Measurements from ENCODE around the gene CAPN5. TPM values are rescaled to one million over a fixed set of nuclear protein-coding genes. Genes with fewer than 3 reads are reported as not detected.
"Not testable (repeated sequence)": the region's sequence is repeated elsewhere in the genome, so short reads cannot be mapped to it uniquely, and the experiment has no call there.

Gene CAPN5
- total and polyA plus RNA-seq, 4 donors = 10.7 to 43.1 (median 28.2) TPM

DNA sequence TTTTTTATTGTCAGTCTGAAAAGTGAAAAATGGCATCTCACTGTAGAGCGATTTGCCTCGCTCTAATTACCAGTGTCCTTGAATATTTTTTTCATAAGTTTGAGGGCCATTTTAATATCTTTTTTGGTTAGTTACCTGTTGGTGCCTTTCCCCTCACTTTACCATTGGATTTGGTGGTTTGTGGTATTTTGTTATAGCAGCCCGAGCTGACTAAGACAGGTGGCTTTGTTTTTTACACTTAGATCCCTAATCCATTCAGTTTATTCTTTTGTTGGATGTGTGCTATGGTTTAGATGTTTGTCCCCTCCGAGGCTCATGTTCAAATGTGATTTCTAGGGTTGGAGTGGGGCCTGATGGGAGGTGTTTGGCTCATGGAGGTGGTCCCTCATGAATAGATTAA is 6.5 kb upstream of the CAPN5 start:
- H3K27me3 ChIP-seq (ENCODE audit: control insufficient read depth, insufficient read depth, low read length) = no peaks in the 10 kb centered on the region
- DNase-seq (ENCODE audit: low read depth in 4 of 6, low spot score in 6 of 6) = no peak
- H3K27ac ChIP-seq (ENCODE audit: low read depth, low read length) = no peak overlapping the region
- H3K9me3 ChIP-seq (ENCODE audit: control insufficient read depth, insufficient read depth, low read length) = peaks cover 2% of the 10 kb centered on the region
- no peaks in the 10 kb centered on the region for H3K36me3 ChIP-seq (ENCODE audit: control insufficient read depth, insufficient read depth, low read length)
- WGBS (ENCODE audit: insufficient coverage) = 83% methylated on average over 1 of the region's 4 CpGs
- H3K4me3 ChIP-seq (ENCODE audit: low read depth, low read length) = no peak overlapping the region
- H3K4me1 ChIP-seq (ENCODE audit: control insufficient read depth, insufficient read depth, low read length) = peaks cover 5% of the 10 kb centered on the region

DNA sequence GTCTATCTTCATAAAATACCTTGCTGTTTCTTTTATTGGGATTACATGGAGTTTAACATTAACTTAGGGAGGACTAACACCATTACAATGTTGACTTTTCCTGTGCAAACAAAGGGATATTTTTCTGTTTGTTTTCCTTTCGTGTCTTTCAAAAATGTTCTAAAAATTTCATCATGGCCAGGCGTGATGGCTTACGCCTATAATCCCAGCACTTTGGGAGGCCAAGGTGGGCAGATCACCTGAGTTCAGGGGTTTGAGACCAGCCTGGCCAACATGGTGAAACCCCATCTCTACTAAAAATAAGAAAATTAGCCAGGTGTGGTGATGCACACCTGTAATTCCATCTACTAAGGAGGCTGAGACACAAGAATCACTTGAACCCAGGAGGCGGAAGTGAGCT is 5.5 kb upstream of the CAPN5 start:
- 85% methylated on average over 3 of the region's 4 CpGs for WGBS (ENCODE audit: insufficient coverage)
- H3K4me3 ChIP-seq (ENCODE audit: low read depth, low read length); H3K9me3 ChIP-seq (ENCODE audit: control insufficient read depth, insufficient read depth, low read length); H3K27ac ChIP-seq (ENCODE audit: low read depth, low read length); DNase-seq (ENCODE audit: low read depth in 4 of 6, low spot score in 6 of 6); H3K36me3 ChIP-seq (ENCODE audit: control insufficient read depth, insufficient read depth, low read length); H3K4me1 ChIP-seq (ENCODE audit: control insufficient read depth, insufficient read depth, low read length); H3K27me3 ChIP-seq (ENCODE audit: control insufficient read depth, insufficient read depth, low read length): not testable (repeated sequence)

- H3K27ac ChIP-seq (ENCODE audit: low read depth, low read length) = no peak overlapping the region
- H3K36me3 ChIP-seq (ENCODE audit: control insufficient read depth, insufficient read depth, low read length) = no peaks in the 10 kb centered on the region
- H3K4me1 ChIP-seq (ENCODE audit: control insufficient read depth, insufficient read depth, low read length) = peaks cover 18% of the 10 kb centered on the region
- no peaks in the 10 kb centered on the region for H3K27me3 ChIP-seq (ENCODE audit: control insufficient read depth, insufficient read depth, low read length)
- no peak overlapping the region for H3K4me3 ChIP-seq (ENCODE audit: low read depth, low read length)
- H3K9me3 ChIP-seq (ENCODE audit: control insufficient read depth, insufficient read depth, low read length) = no peaks in the 10 kb centered on the region
- no peak for DNase-seq (ENCODE audit: low read depth in 4 of 6, low spot score in 6 of 6)
These were observed 3.8 kb upstream of the CAPN5 start for GRCh38 chr11:77062924-77063323.

- Histone ChIP-seq H3K27me3 (ENCODE audit: control insufficient read depth, insufficient read depth, low read length) (no peaks in the 10 kb centered on the region), H3K4me1 (ENCODE audit: control insufficient read depth, insufficient read depth, low read length) (peaks cover 23% of the 10 kb centered on the region), H3K4me3 (ENCODE audit: low read depth, low read length) (no peak overlapping the region), H3K9me3 (ENCODE audit: control insufficient read depth, insufficient read depth, low read length) (no peaks in the 10 kb centered on the region), H3K27ac (ENCODE audit: low read depth, low read length) (no peak overlapping the region), H3K36me3 (ENCODE audit: control insufficient read depth, insufficient read depth, low read length) (no peaks in the 10 kb centered on the region)
- DNase-seq (ENCODE audit: low read depth in 4 of 6, low spot score in 6 of 6) = no peak
- WGBS (ENCODE audit: insufficient coverage) = 100% methylated on average over 1 of the region's 1 CpG
These were observed 3.4 kb upstream of the CAPN5 start for GRCh38 chr11:77063407-77063806.

DNA sequence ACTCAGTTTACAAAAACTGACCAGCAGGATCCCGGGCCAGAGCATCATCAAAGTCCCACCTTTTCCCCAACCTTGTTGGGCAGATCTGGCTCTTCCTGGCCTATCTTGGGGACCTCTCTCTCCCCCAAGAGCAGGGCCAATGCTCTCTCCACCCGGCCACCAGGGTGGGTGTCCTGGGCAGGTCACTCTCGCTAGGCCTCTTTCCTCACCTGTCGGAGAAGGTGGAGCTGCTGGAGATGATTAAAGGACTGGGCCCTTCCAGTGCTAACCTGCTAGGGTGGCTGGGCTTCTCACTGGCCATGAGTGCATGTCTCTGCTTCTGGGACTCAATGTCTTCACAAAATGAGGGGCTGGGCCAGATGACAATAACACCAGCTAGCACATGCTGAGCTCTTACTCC is 2.9 kb upstream of the CAPN5 start:
- Histone ChIP-seq H3K36me3 (ENCODE audit: control insufficient read depth, insufficient read depth, low read length) (no peaks in the 10 kb centered on the region), H3K27ac (ENCODE audit: low read depth, low read length) (no peak overlapping the region), H3K4me3 (ENCODE audit: low read depth, low read length) (no peak overlapping the region), H3K27me3 (ENCODE audit: control insufficient read depth, insufficient read depth, low read length) (no peaks in the 10 kb centered on the region), H3K4me1 (ENCODE audit: control insufficient read depth, insufficient read depth, low read length) (peaks cover 27% of the 10 kb centered on the region), H3K9me3 (ENCODE audit: control insufficient read depth, insufficient read depth, low read length) (no peaks in the 10 kb centered on the region)
- no peak for DNase-seq (ENCODE audit: low read depth in 4 of 6, low spot score in 6 of 6)
- 92% methylated on average over 4 of the region's 4 CpGs for WGBS (ENCODE audit: insufficient coverage)

- H3K9me3 ChIP-seq (ENCODE audit: control insufficient read depth, insufficient read depth, low read length) = no peaks in the 10 kb centered on the region
- 93% methylated on average over 4 of the region's 4 CpGs for WGBS (ENCODE audit: insufficient coverage)
- no peaks in the 10 kb centered on the region for H3K36me3 ChIP-seq (ENCODE audit: control insufficient read depth, insufficient read depth, low read length)
- H3K27me3 ChIP-seq (ENCODE audit: control insufficient read depth, insufficient read depth, low read length) = no peaks in the 10 kb centered on the region
- H3K4me3 ChIP-seq (ENCODE audit: low read depth, low read length) = no peak overlapping the region
- no peak for DNase-seq (ENCODE audit: low read depth in 4 of 6, low spot score in 6 of 6)
- H3K4me1 ChIP-seq (ENCODE audit: control insufficient read depth, insufficient read depth, low read length) = peaks cover 36% of the 10 kb centered on the region
- H3K27ac ChIP-seq (ENCODE audit: low read depth, low read length) = no peak overlapping the region
These were observed 2.0 kb upstream of the CAPN5 start for GRCh38 chr11:77064648-77065217.

- Histone ChIP-seq H3K36me3 (ENCODE audit: control insufficient read depth, insufficient read depth, low read length) (peaks cover under 1% of the 10 kb centered on the region), H3K27me3 (ENCODE audit: control insufficient read depth, insufficient read depth, low read length) (no peaks in the 10 kb centered on the region), H3K4me1 (ENCODE audit: control insufficient read depth, insufficient read depth, low read length) (peaks cover 47% of the 10 kb centered on the region), H3K4me3 (ENCODE audit: low read depth, low read length) (peak overlapping the region; percentile 54), H3K27ac (ENCODE audit: low read depth, low read length) (peak overlapping the region; percentile 85), H3K9me3 (ENCODE audit: control insufficient read depth, insufficient read depth, low read length) (no peaks in the 10 kb centered on the region)
- 11% methylated on average over 10 of the region's 14 CpGs for WGBS (ENCODE audit: insufficient coverage)
- DNase-seq (ENCODE audit: low read depth in 4 of 6, low spot score in 6 of 6) = peak in 4 of 6 donors; percentile 25 to 72 (median 42)
These were observed 918 bp upstream of the CAPN5 start for GRCh38 chr11:77065878-77066228.

GRCh38 chr11:77067861-77068443 is 1.2 kb downstream of the CAPN5 start:
- H3K4me3 ChIP-seq (ENCODE audit: low read depth, low read length) = peak overlapping the region; percentile 76
- no peak for DNase-seq (ENCODE audit: low read depth in 4 of 6, low spot score in 6 of 6)
- H3K4me1 ChIP-seq (ENCODE audit: control insufficient read depth, insufficient read depth, low read length) = peaks cover 68% of the 10 kb centered on the region
- H3K36me3 ChIP-seq (ENCODE audit: control insufficient read depth, insufficient read depth, low read length) = peaks cover 12% of the 10 kb centered on the region
- 92% methylated on average over 5 of the region's 8 CpGs for WGBS (ENCODE audit: insufficient coverage)
- H3K27ac ChIP-seq (ENCODE audit: low read depth, low read length) = no peak overlapping the region
- no peaks in the 10 kb centered on the region for H3K27me3 ChIP-seq (ENCODE audit: control insufficient read depth, insufficient read depth, low read length)
- no peaks in the 10 kb centered on the region for H3K9me3 ChIP-seq (ENCODE audit: control insufficient read depth, insufficient read depth, low read length)

DNA sequence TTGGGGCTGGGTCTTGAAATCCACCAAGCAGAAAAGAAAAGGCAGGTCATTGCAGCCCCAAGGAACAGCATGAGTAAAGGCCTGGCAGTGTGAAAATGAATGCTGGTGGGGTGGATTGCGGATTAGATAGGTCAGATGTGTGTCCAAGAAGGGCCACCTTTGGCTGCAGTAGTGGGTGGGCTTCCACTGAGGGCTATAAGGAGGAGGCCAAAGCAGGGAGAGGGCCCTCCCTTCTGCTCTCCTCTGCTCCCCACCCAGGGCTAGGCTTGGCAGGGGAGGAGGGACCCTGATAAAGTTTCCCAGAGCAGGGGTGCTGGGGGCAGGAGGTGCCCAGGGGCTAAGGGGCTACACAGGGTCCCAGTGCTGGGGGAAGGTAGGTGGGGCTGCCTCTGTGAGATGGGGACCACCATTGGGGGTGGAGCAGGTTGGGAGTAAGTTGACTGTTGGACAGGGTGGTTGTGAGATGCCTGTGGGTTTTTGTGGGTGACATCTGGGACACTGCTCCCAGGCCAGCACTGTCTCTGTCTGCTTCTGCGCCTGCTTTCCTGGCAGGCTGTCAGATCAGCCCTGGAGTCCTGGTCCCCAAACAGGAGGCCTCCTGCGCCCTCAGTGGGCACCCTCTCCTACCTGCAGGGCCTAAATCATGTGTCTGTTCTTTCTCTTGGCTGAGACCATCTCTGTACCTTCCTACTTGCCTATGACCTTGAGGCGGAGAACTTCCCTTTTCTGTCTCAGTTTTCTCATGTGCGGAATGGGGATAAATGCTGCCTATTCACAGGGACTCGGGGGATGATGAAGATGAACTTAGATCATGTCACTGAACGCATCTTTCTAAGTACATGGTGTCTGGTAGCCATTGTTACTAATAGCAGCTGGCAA is 1.9 kb downstream of the CAPN5 start:
- Histone ChIP-seq H3K27ac (ENCODE audit: low read depth, low read length) (no peak overlapping the region), H3K36me3 (ENCODE audit: control insufficient read depth, insufficient read depth, low read length) (peaks cover 18% of the 10 kb centered on the region), H3K4me3 (ENCODE audit: low read depth, low read length) (peak overlapping the region; percentile 76), H3K27me3 (ENCODE audit: control insufficient read depth, insufficient read depth, low read length) (no peaks in the 10 kb centered on the region), H3K4me1 (ENCODE audit: control insufficient read depth, insufficient read depth, low read length) (peaks cover 76% of the 10 kb centered on the region), H3K9me3 (ENCODE audit: control insufficient read depth, insufficient read depth, low read length) (no peaks in the 10 kb centered on the region)
- no peak for DNase-seq (ENCODE audit: low read depth in 4 of 6, low spot score in 6 of 6)
- WGBS (ENCODE audit: insufficient coverage) = 92% methylated on average over 5 of the region's 7 CpGs

Measured in spinal cord (tissue), 10 donors.